Measurements from ENCODE around the gene FANCM. TPM values are rescaled to one million over a fixed set of nuclear protein-coding genes. Genes with fewer than 3 reads are reported as not detected.

The FANCM gene
- polyA plus RNA-seq, 1 experiment: 1.9 TPM

DNA sequence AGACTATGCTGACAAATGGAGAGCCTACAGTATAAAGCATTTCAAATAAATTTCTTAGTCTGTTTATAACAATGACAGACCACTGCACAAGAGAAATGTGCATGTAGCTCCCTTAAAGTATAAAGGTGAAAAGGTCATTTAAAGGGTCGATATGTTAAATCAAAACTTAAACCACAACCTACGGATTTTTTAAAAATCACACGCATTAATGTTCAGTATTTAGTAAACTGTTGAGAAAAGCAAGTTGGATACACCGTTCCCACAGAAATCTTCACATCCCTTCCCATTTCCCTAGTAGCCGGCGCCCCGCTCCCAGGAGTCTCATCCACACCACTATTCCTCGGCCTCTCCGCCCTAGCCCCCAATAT lies 2.1 kb upstream of the FANCM start:
- POLR2A ChIA-PET: interaction anchor here (0.6 kb wide), 1 partner anchor 172 kb away, joined by 3 read pairs; the partner anchor contains the start of gene KLHL28
- TF ChIP-seq, protein P1, sequence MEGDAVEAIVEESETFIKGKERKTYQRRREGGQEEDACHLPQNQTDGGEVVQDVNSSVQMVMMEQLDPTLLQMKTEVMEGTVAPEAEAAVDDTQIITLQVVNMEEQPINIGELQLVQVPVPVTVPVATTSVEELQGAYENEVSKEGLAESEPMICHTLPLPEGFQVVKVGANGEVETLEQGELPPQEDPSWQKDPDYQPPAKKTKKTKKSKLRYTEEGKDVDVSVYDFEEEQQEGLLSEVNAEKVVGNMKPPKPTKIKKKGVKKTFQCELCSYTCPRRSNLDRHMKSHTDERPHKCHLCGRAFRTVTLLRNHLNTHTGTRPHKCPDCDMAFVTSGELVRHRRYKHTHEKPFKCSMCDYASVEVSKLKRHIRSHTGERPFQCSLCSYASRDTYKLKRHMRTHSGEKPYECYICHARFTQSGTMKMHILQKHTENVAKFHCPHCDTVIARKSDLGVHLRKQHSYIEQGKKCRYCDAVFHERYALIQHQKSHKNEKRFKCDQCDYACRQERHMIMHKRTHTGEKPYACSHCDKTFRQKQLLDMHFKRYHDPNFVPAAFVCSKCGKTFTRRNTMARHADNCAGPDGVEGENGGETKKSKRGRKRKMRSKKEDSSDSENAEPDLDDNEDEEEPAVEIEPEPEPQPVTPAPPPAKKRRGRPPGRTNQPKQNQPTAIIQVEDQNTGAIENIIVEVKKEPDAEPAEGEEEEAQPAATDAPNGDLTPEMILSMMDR (IDR thresholded peaks at IDR 0.05; ENCODE audit: insufficient read depth, low read depth, low read length): no peak
- no peaks in the 10 kb centered on the region for H3K36me3 ChIP-seq (ENCODE audit: control insufficient read depth, insufficient read depth, low read length)
- CTCF ChIA-PET: no interaction called here
- H3K4me3 ChIP-seq (ENCODE audit: low read depth, low read length): peak overlapping the region; percentile 59
- no peak for DNase-seq (ENCODE audit: low read depth)
- H3K27me3 ChIP-seq (ENCODE audit: control insufficient read depth, insufficient read depth, low read length): no peaks in the 10 kb centered on the region

DNA sequence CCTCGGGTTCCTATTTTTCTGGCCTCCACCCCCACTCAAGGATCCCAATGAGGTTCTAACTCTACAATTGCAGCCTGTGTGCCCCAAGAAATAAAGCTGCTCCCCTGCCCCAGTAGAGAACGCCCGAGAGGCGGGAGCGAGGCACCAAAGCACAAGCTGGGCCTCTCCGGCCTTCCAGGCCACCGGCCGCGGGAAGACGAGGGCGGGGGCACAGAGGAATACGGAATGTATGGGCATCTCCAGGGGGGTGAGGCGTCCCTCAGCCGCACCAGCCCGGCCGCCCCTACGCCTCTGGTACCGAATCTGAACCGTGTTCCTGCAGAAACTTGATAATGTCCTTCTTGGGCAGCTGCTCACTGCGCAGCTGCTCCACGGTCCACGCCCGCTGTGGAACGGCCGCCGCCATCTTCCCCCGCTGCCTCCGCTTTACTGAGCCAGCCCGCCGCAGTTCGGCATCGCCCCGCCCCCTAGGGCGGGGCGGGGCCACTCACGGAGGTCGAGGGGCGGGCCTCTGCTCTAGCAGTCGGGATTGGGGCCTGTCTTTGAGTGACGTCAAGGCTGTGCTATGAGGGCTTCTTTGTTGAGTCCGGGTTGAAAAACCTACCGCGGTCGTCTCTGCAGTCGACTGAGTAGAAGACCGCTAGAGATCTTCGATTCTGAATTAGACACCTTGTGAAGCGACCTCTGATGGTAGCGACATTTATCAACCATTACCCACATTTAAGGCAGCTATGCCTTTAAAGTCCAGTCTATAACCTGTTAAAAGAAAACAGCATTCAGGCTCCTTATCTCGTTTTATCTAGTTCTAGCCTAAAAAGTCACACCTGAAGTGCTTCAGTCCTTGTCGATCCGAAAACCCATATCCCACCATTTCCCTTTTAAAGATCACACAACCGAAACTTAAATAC lies 1.4 kb upstream of the FANCM start, which contains the start of gene FKBP3:
TSS of gene FKBP3 (minus strand) at position 431 of the 908 bp plus-strand sequence. CDS start at position 406, 25 bp downstream.
- DNase-seq (ENCODE audit: low read depth): peak; percentile 90
- peak within 1 kb of the TSS; percentile 59 for H3K4me3 ChIP-seq (ENCODE audit: low read depth, low read length)
- CTCF ChIA-PET: no interaction called here
- POLR2A ChIA-PET: no interaction called here
- H3K36me3 ChIP-seq (ENCODE audit: control insufficient read depth, insufficient read depth, low read length): no peaks in the 10 kb centered on the region
- no peaks in the 10 kb centered on the region for H3K27me3 ChIP-seq (ENCODE audit: control insufficient read depth, insufficient read depth, low read length)
- TF ChIP-seq, protein P1 (IDR thresholded peaks at IDR 0.05; ENCODE audit: insufficient read depth, low read depth, low read length): no peak

DNA sequence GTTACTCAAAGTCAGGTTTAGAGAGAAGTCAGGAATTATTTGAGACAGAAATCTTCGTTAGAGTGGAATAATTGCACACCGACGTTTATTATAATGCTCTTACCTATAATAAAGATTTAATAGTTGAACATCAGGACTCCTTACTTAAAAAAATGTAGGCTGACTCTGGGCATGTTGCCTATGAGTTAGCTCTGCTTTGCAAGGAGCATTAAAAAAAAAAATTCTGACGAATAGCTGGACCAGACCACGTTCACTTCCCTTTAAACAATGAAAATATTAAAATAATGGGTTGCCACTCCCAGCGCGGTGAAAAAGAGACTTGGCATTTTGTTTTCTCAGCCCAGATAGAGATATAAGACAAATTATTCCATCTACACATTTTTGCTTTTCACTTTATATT lies 574 bp upstream of the FANCM start:
- POLR2A ChIA-PET: no interaction called here
- CTCF ChIA-PET: interaction anchor here (1.8 to 2.6 kb wide), 2 partner anchors 36 to 133 kb away, joined by 4 to 14 read pairs; no protein-coding TSS in a partner anchor

DNA sequence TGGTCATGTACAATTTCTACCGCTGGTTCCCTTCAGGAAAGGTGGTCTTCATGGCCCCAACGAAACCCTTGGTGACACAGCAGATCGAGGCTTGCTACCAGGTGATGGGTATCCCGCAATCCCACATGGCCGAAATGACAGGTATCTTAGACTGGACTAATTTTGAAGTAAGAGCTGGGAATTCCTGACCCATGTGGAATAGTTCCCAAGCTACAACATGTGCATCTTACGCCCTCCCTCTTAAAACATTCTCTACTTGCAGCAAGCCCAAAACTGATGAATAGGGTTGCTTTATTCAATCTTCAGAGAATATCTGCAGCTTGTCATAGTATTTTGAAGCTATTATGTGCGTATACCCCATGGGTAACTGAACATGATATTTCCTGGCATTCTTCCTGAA lies 669 bp downstream of the FANCM start:
- ChIA-PET POLR2A (interaction anchor here (0.7 kb wide), 1 partner anchor 57 kb away, joined by 5 read pairs; no protein-coding TSS in a partner anchor), CTCF (interaction anchor here (1.8 to 2.6 kb wide), 2 partner anchors 37 to 132 kb away, joined by 4 to 14 read pairs; no protein-coding TSS in a partner anchor)
- H3K36me3 ChIP-seq (ENCODE audit: control insufficient read depth, insufficient read depth, low read length): no peaks in the 10 kb centered on the region

More for the DNA sequence above, 574 bp upstream of the FANCM start:
- Histone ChIP-seq H3K36me3 (ENCODE audit: control insufficient read depth, insufficient read depth, low read length) (no peaks in the 10 kb centered on the region), H3K4me3 (ENCODE audit: low read depth, low read length) (peak overlapping the region; percentile 53), H3K27me3 (ENCODE audit: control insufficient read depth, insufficient read depth, low read length) (no peaks in the 10 kb centered on the region)
- TF ChIP-seq, protein P1 (IDR thresholded peaks at IDR 0.05; ENCODE audit: insufficient read depth, low read depth, low read length): no peak
- DNase-seq (ENCODE audit: low read depth): no peak

More for the DNA sequence above, 669 bp downstream of the FANCM start:
- Histone ChIP-seq H3K27me3 (ENCODE audit: control insufficient read depth, insufficient read depth, low read length) (no peaks in the 10 kb centered on the region), H3K4me3 (ENCODE audit: low read depth, low read length) (peak overlapping the region; percentile 53)
- no peak for DNase-seq (ENCODE audit: low read depth)
- TF ChIP-seq, protein P1 (IDR thresholded peaks at IDR 0.05; ENCODE audit: insufficient read depth, low read depth, low read length): no peak
